Astrocyte (in vitro differentiated cells and primary cell): Measurements from ENCODE around the gene MRPS23. TPM values are rescaled to one million over a fixed set of nuclear protein-coding genes. Genes with fewer than 3 reads are reported as not detected.

ENCODE experiments used
- DNase-seq: peaks from one replicate; pipeline ENCODE4 v3.0.0-alpha.2; 2010; ENCODE audit warnings: low read depth
- FAIRE-seq: peaks from 2 replicates; lab custom pipeline; 2011; peaks lifted over from hg19 to GRCh38; lab: Jason Lieb, UNC
- H2AFZ ChIP-seq: 2 replicates; pipeline ENCODE4 v1.6.0; 2012; ENCODE audit warnings: low read depth, low read length, inconsistent platforms
- H3K27ac ChIP-seq: 2 replicates; pipeline ENCODE4 v1.5.1; 2011; ENCODE audit warnings: low read depth, low read length, inconsistent platforms
- H3K27me3 ChIP-seq: 2 replicates; pipeline ENCODE4 v1.6.0; 2011; ENCODE audit warnings: low read length, inconsistent platforms; ENCODE audit not compliant: insufficient read depth
- H3K36me3 ChIP-seq: 2 replicates; pipeline ENCODE4 v1.5.1; 2011; ENCODE audit warnings: low read length, inconsistent platforms; ENCODE audit not compliant: insufficient read depth
- H3K4me1 ChIP-seq: 2 replicates; pipeline ENCODE4 v1.5.1; 2011; ENCODE audit warnings: low read length, inconsistent platforms; ENCODE audit not compliant: insufficient read depth
- H3K4me2 ChIP-seq: 2 replicates; pipeline ENCODE4 v1.6.0; 2012; ENCODE audit warnings: low read length, inconsistent platforms
- H3K4me3 ChIP-seq: 2 replicates; pipeline ENCODE4 v1.5.1; 2011; ENCODE audit warnings: low read depth, mild to moderate bottlenecking, low read length, inconsistent platforms; ENCODE audit not compliant: insufficient read depth
- H3K79me2 ChIP-seq: 2 replicates; pipeline ENCODE4 v1.6.0; 2012; ENCODE audit warnings: mild to moderate bottlenecking, low read length, inconsistent platforms; ENCODE audit not compliant: insufficient read depth
- H3K9ac ChIP-seq: 2 replicates; pipeline ENCODE4 v1.6.0; 2012; ENCODE audit warnings: mild to moderate bottlenecking, low read length, inconsistent platforms
- H3K9me3 ChIP-seq: 2 replicates; pipeline ENCODE4 v1.5.1; 2012; ENCODE audit warnings: low read depth, mild to moderate bottlenecking, low read length, inconsistent platforms; ENCODE audit not compliant: insufficient read depth
- H4K20me1 ChIP-seq: 2 replicates; pipeline ENCODE4 v1.6.0; 2012; ENCODE audit warnings: low read length, inconsistent platforms; ENCODE audit not compliant: insufficient read depth
- H3K27ac Mint-ChIP-seq: one replicate; pipeline ENCODE4 v1.8.0; 2021; ENCODE audit warnings: mild to moderate bottlenecking, mixed read lengths; ENCODE audit not compliant: unreplicated experiment
- H3K27me3 Mint-ChIP-seq: one replicate; pipeline ENCODE4 v1.8.0; 2021; ENCODE audit warnings: low read depth, mixed read lengths; ENCODE audit not compliant: unreplicated experiment
- H3K36me3 Mint-ChIP-seq: one replicate; pipeline ENCODE4 v1.8.0; 2021; ENCODE audit warnings: low read depth, mixed read lengths; ENCODE audit not compliant: unreplicated experiment
- H3K4me1 Mint-ChIP-seq: one replicate; pipeline ENCODE4 v1.8.0; 2021; ENCODE audit warnings: low read depth, mixed read lengths; ENCODE audit not compliant: unreplicated experiment
- H3K4me3 Mint-ChIP-seq: one replicate; pipeline ENCODE4 v1.8.0; 2021; ENCODE audit warnings: mild to moderate bottlenecking, moderate library complexity, mixed read lengths; ENCODE audit not compliant: unreplicated experiment
- H3K9me3 Mint-ChIP-seq: one replicate; pipeline ENCODE4 v1.8.0; 2021; ENCODE audit warnings: mild to moderate bottlenecking, mixed read lengths; ENCODE audit not compliant: unreplicated experiment
- CTCF ChIP-seq: IDR thresholded peaks from 2 replicates; pipeline ENCODE4 v1.5.1; 2011; ENCODE audit warnings: low read depth, mild to moderate bottlenecking, inconsistent platforms, low read length, moderate library complexity; ENCODE audit not compliant: insufficient read depth
- EZH2 ChIP-seq: IDR thresholded peaks from 2 replicates; pipeline ENCODE4 v1.6.1; 2012; ENCODE audit warnings: mild to moderate bottlenecking, low read length, inconsistent platforms; ENCODE audit not compliant: insufficient read depth
- total RNA-seq: library from RNA; stranded (reverse); gene quantifications from 2 replicates; pipeline ENCODE4 v1.2.1, GENCODE V29; 2021

Gene MRPS23
- total RNA-seq, 1 donor from 2014 or later = 61.3 TPM

- Mint-ChIP-seq H3K27ac (peak overlapping the region; percentile 97), H3K9me3 (no peaks in the 10 kb centered on the region), H3K27me3 (no peaks in the 10 kb centered on the region), H3K4me3 (peak overlapping the region; percentile 50), H3K4me1 (peaks cover 55% of the 10 kb centered on the region), H3K36me3 (peaks cover 20% of the 10 kb centered on the region)
- Histone ChIP-seq H3K4me1 (peaks cover 46% of the 10 kb centered on the region), H3K27me3 (no peaks in the 10 kb centered on the region), H3K9me3 (no peaks in the 10 kb centered on the region), H4K20me1 (no peaks in the 10 kb centered on the region), H3K36me3 (peaks cover 3% of the 10 kb centered on the region), H3K27ac (peak overlapping the region; percentile 79), H3K9ac (peak overlapping the region; percentile 60), H2AFZ (no peak overlapping the region), H3K79me2 (no peaks in the 10 kb centered on the region), H3K4me3 (no peak overlapping the region), H3K4me2 (peak overlapping the region; percentile 77)
- no peak for TF ChIP-seq CTCF
- no peak for TF ChIP-seq EZH2
- FAIRE-seq (no peak), DNase-seq (peak; percentile 91)
Measured at GRCh38 chr17:57869617-57870282, 19.9 kb upstream of the MRPS23 start.

- peak overlapping the region; percentile 60 for H3K9ac ChIP-seq
- H3K27me3 Mint-ChIP-seq = no peaks in the 10 kb centered on the region
- peaks cover 25% of the 10 kb centered on the region for H3K36me3 Mint-ChIP-seq
- no peaks in the 10 kb centered on the region for H3K9me3 Mint-ChIP-seq
- peaks cover 7% of the 10 kb centered on the region for H3K36me3 ChIP-seq
- peak overlapping the region; percentile 79 for H3K27ac ChIP-seq
- H3K9me3 ChIP-seq = no peaks in the 10 kb centered on the region
- H4K20me1 ChIP-seq = no peaks in the 10 kb centered on the region
- peak overlapping the region; percentile 77 for H3K4me2 ChIP-seq
- H2AFZ ChIP-seq = no peak overlapping the region
- H3K27ac Mint-ChIP-seq = peak overlapping the region; percentile 97
- H3K4me3 ChIP-seq = no peak overlapping the region
- TF ChIP-seq CTCF (no peak), EZH2 (no peak)
- H3K79me2 ChIP-seq = no peaks in the 10 kb centered on the region
- DNase-seq = no peak
- no peak for FAIRE-seq
- H3K27me3 ChIP-seq = no peaks in the 10 kb centered on the region
- H3K4me3 Mint-ChIP-seq = no peak overlapping the region
- H3K4me1 ChIP-seq = peaks cover 42% of the 10 kb centered on the region
- peaks cover 54% of the 10 kb centered on the region for H3K4me1 Mint-ChIP-seq
Measured at GRCh38 chr17:57868910-57869616, 19.2 kb upstream of the MRPS23 start.
